SU-DHL-6 (cell line): ENCODE data around the gene PLA1A.

Source experiments
- CTCF ChIP-seq: fragments of 200-600 bp; sonication (generic); IDR thresholded peaks from one replicate; pipeline ENCODE4 v1.5.1; 2017; ENCODE audit warnings: antibody characterized with exemption, mild to moderate bottlenecking, low read length, moderate library complexity; ENCODE audit not compliant: insufficient read depth, poor library complexity, severe bottlenecking
- EZH2phosphoT487 ChIP-seq: fragments of 200-600 bp; sonication (generic), shearing (Covaris generic); conservative IDR thresholded peaks from 2 replicates; pipeline ENCODE4 v1.6.1; 2018; ENCODE audit warnings: mild to moderate bottlenecking, antibody characterized with exemption, low read length, moderate library complexity, mixed read lengths

DNA sequence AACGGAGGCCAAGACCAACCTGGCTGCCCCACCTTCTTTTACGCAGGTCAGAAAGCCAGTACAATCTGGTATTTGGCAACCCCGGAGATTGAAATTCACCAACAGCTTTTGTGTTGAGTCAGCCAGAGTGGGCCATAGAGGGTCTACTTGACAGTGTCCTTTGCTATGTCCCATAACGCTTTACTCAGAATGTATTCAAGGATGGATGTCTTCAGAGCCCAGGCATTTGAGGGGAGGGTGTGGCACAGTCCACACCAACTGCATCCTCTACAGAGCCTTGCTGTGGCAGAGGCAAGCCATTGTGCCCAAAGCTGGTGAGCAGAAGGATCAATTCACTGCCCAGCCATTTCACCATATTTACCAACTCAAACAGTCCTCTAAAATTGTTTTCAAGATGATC, 18.4 kb downstream of the PLA1A start:
- TF ChIP-seq CTCF (no peak), EZH2phosphoT487 (no peak)
